ENCODE results near the gene SLC49A4. TPM values are rescaled to one million over a fixed set of nuclear protein-coding genes. Genes with fewer than 3 reads are reported as not detected.

The SLC49A4 gene
- total and polyA plus RNA-seq, 2 of the 8 experiments (the other 6 are each of a cell fraction or from before 2014, with no cell fraction given): 9.5 to 10.2 TPM

DNA sequence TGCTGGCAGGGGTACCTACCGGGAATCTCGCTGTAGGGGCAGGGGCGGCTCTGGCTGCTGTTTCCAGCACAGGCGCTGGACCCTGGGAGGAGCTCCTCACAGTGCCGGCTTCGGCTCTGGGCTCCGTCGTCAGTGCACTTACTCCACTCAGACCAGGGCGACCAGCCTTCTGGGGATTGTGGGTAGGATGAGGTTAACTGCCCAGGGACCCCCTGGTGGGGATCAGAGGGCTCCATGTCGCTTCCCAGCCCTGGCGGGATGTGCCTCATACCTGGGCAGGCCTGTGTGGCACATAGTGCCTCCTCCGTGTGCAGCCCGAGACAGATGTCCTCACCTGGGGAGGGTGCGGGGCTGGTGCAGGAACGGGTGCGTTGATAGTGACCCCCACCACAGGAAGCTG is 117.0 kb downstream of the SLC49A4 start:
- FAIRE-seq (no peak), DNase-seq (ENCODE audit: low read depth in 1 of 2, low spot score in 2 of 2) (no peak)
- Histone ChIP-seq H3K27me3 (replicated peaks in 1 of 4; ENCODE audit: control insufficient read depth in 3 of 4, extremely low read depth in 1 of 4, insufficient read depth in 3 of 4, low read length in 3 of 4) (no peaks in the 10 kb centered on the region; a peak in 2 of 7 replicates), H4K91ac (replicated peaks; ENCODE audit: insufficient read length, low read length) (no peak overlapping the region), H3K4me2 (ENCODE audit: insufficient read depth in 1 of 2, low read depth in 2 of 2, low read length in 2 of 2) (no peak overlapping the region), H2BK12ac (ENCODE audit: low read depth, low read length) (no peak overlapping the region), H2BK120ac (replicated peaks; ENCODE audit: low read depth, low read length) (no peak overlapping the region), H2AFZ (ENCODE audit: low read length) (no peak overlapping the region), H2BK20ac (ENCODE audit: low read length) (no peak overlapping the region), H4K20me1 (replicated peaks in 1 of 2; ENCODE audit: control insufficient read depth in 1 of 2, insufficient read depth in 2 of 2, low read length in 2 of 2) (no peaks in the 10 kb centered on the region), H3K4ac (replicated peaks; ENCODE audit: insufficient read length, low read depth, low read length) (no peak overlapping the region), H3K18ac (ENCODE audit: extremely low read depth, low read length) (no peak overlapping the region; the same call in 1 of the 2 replicates), H2BK15ac (ENCODE audit: low read length) (no peak overlapping the region), H3K27ac (ENCODE audit: low read depth, low read length) (no peak overlapping the region), H3K9ac (replicated peaks in 1 of 4; ENCODE audit: extremely low read depth in 1 of 4, low read depth in 3 of 4, low read length in 3 of 4) (no peak overlapping the region), H3K79me1 (ENCODE audit: low read depth, low read length) (no peaks in the 10 kb centered on the region), H4K5ac (ENCODE audit: insufficient read length, low read depth, low read length) (no peak overlapping the region), H2BK5ac (ENCODE audit: low read depth, low read length) (no peak overlapping the region), H3K79me2 (ENCODE audit: control insufficient read depth in 1 of 2, insufficient read depth in 2 of 2, low read length in 2 of 2) (no peaks in the 10 kb centered on the region), H3K4me1 (replicated peaks in 1 of 4; ENCODE audit: control insufficient read depth in 3 of 4, insufficient read depth in 4 of 4, low read length in 3 of 4) (no peaks in the 10 kb centered on the region; a peak in 1 of 7 replicates), H3K23me2 (ENCODE audit: low read depth, low read length) (no peaks in the 10 kb centered on the region), H3K36me3 (ENCODE audit: control insufficient read depth in 2 of 4, insufficient read depth in 4 of 4, low read length in 3 of 4) (peaks cover 0 to 9% (median 5%) of the 10 kb centered on the region in 4 experiments; a peak in 4 of 8 replicates), H3K14ac (ENCODE audit: insufficient read length) (no peak overlapping the region), H4K8ac (ENCODE audit: extremely low read depth, insufficient read depth, low read length) (peak overlapping the region; percentile 14; the same call in 1 of the 2 replicates), H2AK5ac (ENCODE audit: low read depth, low read length) (no peak overlapping the region), H3K4me3 (ENCODE audit: extremely low read depth in 1 of 4, insufficient read depth in 2 of 4, low read depth in 3 of 4, low read length in 4 of 4) (no peak overlapping the region), H3K9me3 (ENCODE audit: insufficient read depth in 2 of 2, low read depth in 1 of 2, low read length in 1 of 2) (no peaks in the 10 kb centered on the region), H3K56ac (replicated peaks; ENCODE audit: insufficient read length, low read depth, low read length) (no peak overlapping the region), H3K23ac (ENCODE audit: insufficient read length) (no peak overlapping the region)
- CTCF ChIA-PET (ENCODE audit: partially characterized antibody): interaction anchor here (0.7 to 1.0 kb wide), 3 partner anchors 29 to 134 kb away, joined by 3 read pairs; no protein-coding TSS in a partner anchor
- POLR2A ChIA-PET (ENCODE audit: partially characterized antibody): no interaction called here
- WGBS, 2 experiments (ENCODE audit: extremely low coverage in 1 of 2, insufficient coverage in 1 of 2, insufficient read length in 1 of 2, insufficient replicate concordance in 2 of 2, low coverage in 1 of 2, low lambda C conversion rate in 2 of 2, missing lambda C conversion rate in 1 of 2): 97% methylated on average over 15 of the region's 16 CpGs; no CpG with 5 or more reads in 1 of the 2 experiments
- no peak for TF ChIP-seq ASH2L (IDR thresholded peaks at IDR 0.05; ENCODE audit: low read length)
- no peak for TF ChIP-seq ZNF274 (IDR thresholded peaks at IDR 0.05; ENCODE audit: borderline replicate concordance, extremely low read depth, low read length)
- TF ChIP-seq, protein P1, sequence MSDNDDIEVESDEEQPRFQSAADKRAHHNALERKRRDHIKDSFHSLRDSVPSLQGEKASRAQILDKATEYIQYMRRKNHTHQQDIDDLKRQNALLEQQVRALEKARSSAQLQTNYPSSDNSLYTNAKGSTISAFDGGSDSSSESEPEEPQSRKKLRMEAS (IDR thresholded peaks at IDR 0.05): no peak
- TF ChIP-seq SP4 (IDR thresholded peaks at IDR 0.05; ENCODE audit: low read length): no peak
- TF ChIP-seq POLR2A (IDR thresholded peaks at IDR 0.05; ENCODE audit: control extremely low read depth in 1 of 2, low read depth in 2 of 2, low read length in 2 of 2): no peak
- TF ChIP-seq TEAD4 (IDR thresholded peaks at IDR 0.05; ENCODE audit: low read depth, low read length): no peak
- TF ChIP-seq, protein P2, sequence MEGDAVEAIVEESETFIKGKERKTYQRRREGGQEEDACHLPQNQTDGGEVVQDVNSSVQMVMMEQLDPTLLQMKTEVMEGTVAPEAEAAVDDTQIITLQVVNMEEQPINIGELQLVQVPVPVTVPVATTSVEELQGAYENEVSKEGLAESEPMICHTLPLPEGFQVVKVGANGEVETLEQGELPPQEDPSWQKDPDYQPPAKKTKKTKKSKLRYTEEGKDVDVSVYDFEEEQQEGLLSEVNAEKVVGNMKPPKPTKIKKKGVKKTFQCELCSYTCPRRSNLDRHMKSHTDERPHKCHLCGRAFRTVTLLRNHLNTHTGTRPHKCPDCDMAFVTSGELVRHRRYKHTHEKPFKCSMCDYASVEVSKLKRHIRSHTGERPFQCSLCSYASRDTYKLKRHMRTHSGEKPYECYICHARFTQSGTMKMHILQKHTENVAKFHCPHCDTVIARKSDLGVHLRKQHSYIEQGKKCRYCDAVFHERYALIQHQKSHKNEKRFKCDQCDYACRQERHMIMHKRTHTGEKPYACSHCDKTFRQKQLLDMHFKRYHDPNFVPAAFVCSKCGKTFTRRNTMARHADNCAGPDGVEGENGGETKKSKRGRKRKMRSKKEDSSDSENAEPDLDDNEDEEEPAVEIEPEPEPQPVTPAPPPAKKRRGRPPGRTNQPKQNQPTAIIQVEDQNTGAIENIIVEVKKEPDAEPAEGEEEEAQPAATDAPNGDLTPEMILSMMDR (IDR thresholded peaks at IDR 0.05; ENCODE audit: control extremely low read depth in 1 of 3, insufficient read depth in 1 of 3, low read depth in 1 of 3, low read length in 3 of 3): no peak
- no peak for TF ChIP-seq KDM5A (IDR thresholded peaks at IDR 0.05; ENCODE audit: low read length)
- no peak for TF ChIP-seq RNF2 (IDR thresholded peaks at IDR 0.05; ENCODE audit: borderline replicate concordance, low read depth, low read length, missing control alignments, poor library complexity, severe bottlenecking)
- TF ChIP-seq SIRT6 (IDR thresholded peaks at IDR 0.05; ENCODE audit: low read length): no peak
- TF ChIP-seq GABPA (IDR thresholded peaks at IDR 0.05; ENCODE audit: borderline replicate concordance, insufficient read depth, low read length): no peak
- no peak for TF ChIP-seq KDM4A (IDR thresholded peaks at IDR 0.05; ENCODE audit: low read depth, low read length, severe bottlenecking)

Measured in H1 (cell line).